ENCODE data around the gene NR0B2. TPM values are rescaled to one million over a fixed set of nuclear protein-coding genes. Genes with fewer than 3 reads are reported as not detected.

Gene NR0B2
- total and polyA plus RNA-seq, 2 of the 13 experiments (the other 11 are each of a cell fraction or from before 2014, with no cell fraction given) = 72.5 to 133 TPM

DNA sequence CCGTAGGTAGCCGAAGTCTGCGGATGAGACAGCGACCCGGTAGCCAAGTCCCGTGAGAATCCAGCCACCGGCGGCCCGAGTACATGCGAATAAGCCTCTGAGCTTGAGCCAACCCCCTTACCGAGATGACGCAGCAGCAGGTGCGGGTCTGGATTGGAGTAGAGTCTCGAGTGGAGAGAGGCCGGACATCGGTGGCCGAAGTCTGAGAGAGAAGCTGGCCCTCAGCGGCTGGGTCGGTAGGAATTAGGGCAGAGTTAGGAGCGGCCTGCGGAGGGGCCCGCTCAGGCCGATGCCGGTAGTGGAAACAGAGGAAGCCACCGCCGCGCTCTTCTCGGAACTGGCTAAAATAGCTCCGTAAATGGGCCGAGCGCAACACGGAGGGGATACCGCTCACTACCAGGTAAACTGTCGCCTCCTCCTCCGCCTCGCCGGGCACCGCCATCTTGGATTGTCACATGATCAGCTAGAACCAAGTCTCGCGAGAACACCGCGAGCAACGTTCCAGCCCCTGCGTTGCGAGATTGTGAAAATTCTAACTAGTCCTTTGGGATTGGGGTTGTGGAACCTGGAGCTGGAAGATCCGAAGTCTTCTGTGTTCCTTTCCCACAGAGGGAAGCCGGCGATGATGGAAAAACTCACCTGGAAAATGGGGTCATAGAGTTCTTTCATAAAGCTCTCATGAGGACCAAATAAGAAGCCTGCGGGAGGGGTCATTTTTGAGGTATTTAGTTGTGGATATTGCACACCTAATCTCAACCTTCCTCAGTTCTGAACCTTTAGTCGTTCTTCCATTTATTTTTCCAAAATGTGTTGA, 13.6 kb downstream of the NR0B2 start, which contains the start of gene GPATCH3 (continued):
- TF ChIP-seq AGO1 (IDR thresholded peaks at IDR 0.05; ENCODE audit: low read depth, low read length, poor library complexity, severe bottlenecking) (peak; percentile 50), ZNF607 (CRISPR knock-in tag; IDR thresholded peaks at IDR 0.05; ENCODE audit: borderline replicate concordance) (peak; percentile 79; the same call in 1 of the 2 replicates), JARID2 (CRISPR knock-in tag; IDR thresholded peaks at IDR 0.05; ENCODE audit: insufficient replicate concordance) (peak; percentile 54), FOXC1 (CRISPR knock-in tag; IDR thresholded peaks at IDR 0.05; ENCODE audit: borderline replicate concordance) (peak; percentile 67; the same call in 1 of the 2 replicates), STAG1 (CRISPR knock-in tag; IDR thresholded peaks at IDR 0.05) (no peak; the same call in 1 of the 2 replicates), YEATS4 (CRISPR knock-in tag; IDR thresholded peaks at IDR 0.05; ENCODE audit: borderline replicate concordance) (peak; percentile 67), RBFOX2 (IDR thresholded peaks at IDR 0.05; ENCODE audit: low read depth, low read length) (0 out of 2 replicates have a peak, but pooled peaks have one; percentile 41), ZSCAN30 (CRISPR knock-in tag; IDR thresholded peaks at IDR 0.05) (no peak; the same call in 1 of the 2 replicates), ZNF724P (CRISPR knock-in tag; IDR thresholded peaks at IDR 0.05; ENCODE audit: borderline replicate concordance) (peak; percentile 37; the same call in 1 of the 2 replicates), ZNF660 (CRISPR knock-in tag; IDR thresholded peaks at IDR 0.05; ENCODE audit: borderline replicate concordance, low read depth) (no peak), GPN1 (CRISPR knock-in tag; IDR thresholded peaks at IDR 0.05; ENCODE audit: borderline replicate concordance) (no peak), TBL1XR1 (IDR thresholded peaks at IDR 0.05; ENCODE audit: borderline replicate concordance, low read length, partially characterized antibody) (no peak), SMARCE1 (IDR thresholded peaks at IDR 0.05; ENCODE audit: borderline replicate concordance) (no peak), ZNF713 (CRISPR knock-in tag; IDR thresholded peaks at IDR 0.05) (0 out of 2 replicates have a peak, but pooled peaks have one; percentile 23), ZNF879 (CRISPR knock-in tag; IDR thresholded peaks at IDR 0.05) (no peak; the same call in 1 of the 2 replicates), TCF7 (IDR thresholded peaks at IDR 0.05; ENCODE audit: low read depth) (no peak), ZNF549 (CRISPR knock-in tag; IDR thresholded peaks at IDR 0.05) (no peak)
- TF ChIP-seq, protein P1, sequence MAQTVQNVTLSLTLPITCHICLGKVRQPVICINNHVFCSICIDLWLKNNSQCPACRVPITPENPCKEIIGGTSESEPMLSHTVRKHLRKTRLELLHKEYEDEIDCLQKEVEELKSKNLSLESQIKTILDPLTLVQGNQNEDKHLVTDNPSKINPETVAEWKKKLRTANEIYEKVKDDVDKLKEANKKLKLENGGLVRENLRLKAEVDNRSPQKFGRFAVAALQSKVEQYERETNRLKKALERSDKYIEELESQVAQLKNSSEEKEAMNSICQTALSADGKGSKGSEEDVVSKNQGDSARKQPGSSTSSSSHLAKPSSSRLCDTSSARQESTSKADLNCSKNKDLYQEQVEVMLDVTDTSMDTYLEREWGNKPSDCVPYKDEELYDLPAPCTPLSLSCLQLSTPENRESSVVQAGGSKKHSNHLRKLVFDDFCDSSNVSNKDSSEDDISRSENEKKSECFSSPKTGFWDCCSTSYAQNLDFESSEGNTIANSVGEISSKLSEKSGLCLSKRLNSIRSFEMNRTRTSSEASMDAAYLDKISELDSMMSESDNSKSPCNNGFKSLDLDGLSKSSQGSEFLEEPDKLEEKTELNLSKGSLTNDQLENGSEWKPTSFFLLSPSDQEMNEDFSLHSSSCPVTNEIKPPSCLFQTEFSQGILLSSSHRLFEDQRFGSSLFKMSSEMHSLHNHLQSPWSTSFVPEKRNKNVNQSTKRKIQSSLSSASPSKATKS (CRISPR knock-in tag; IDR thresholded peaks at IDR 0.05) = no peak
- TF ChIP-seq, protein P2, sequence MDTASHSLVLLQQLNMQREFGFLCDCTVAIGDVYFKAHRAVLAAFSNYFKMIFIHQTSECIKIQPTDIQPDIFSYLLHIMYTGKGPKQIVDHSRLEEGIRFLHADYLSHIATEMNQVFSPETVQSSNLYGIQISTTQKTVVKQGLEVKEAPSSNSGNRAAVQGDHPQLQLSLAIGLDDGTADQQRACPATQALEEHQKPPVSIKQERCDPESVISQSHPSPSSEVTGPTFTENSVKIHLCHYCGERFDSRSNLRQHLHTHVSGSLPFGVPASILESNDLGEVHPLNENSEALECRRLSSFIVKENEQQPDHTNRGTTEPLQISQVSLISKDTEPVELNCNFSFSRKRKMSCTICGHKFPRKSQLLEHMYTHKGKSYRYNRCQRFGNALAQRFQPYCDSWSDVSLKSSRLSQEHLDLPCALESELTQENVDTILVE (CRISPR knock-in tag; IDR thresholded peaks at IDR 0.05) = peak; percentile 69; the same call in 1 of the 2 replicates

Measured in HepG2 (cell line).